H1 (cell line): ENCODE measurements around the gene ITGB2.

Source experiments
- CREB1 ChIP-seq: IDR thresholded peaks from 2 replicates; pipeline ENCODE4 v1.6.1; 2012; ENCODE audit warnings: inconsistent platforms
- CTCF ChIP-seq, 3 experiments: IDR thresholded peaks; 1 replicate in 2 of 3; 2 replicates in 1 of 3; pipeline versions ENCODE4 v1.5.1 to v1.6.1; 2011; ENCODE audit warnings: low read length in 3 of 3, mild to moderate bottlenecking in 3 of 3, inconsistent platforms in 2 of 3, low read depth in 1 of 3, moderate library complexity in 1 of 3; ENCODE audit not compliant: insufficient read depth in 1 of 3; ENCODE audit errors: control extremely low read depth in 1 of 3
- EGR1 ChIP-seq: IDR thresholded peaks from 2 replicates; pipeline ENCODE4 v1.6.1; 2011; ENCODE audit warnings: low read depth, low read length, borderline replicate concordance
- EZH2 ChIP-seq: fragments of 200-600 bp; sonication (generic); IDR thresholded peaks from 2 replicates; pipeline ENCODE4 v1.7.1; 2012; ENCODE audit warnings: low read depth, mild to moderate bottlenecking, moderate library complexity, low read length, inconsistent platforms; ENCODE audit not compliant: severe bottlenecking
- GTF2F1 ChIP-seq: IDR thresholded peaks from 2 replicates; pipeline ENCODE4 v1.6.1; 2012; ENCODE audit warnings: low read depth, low read length, improper control_type of control experiment, borderline replicate concordance
- JUN ChIP-seq: IDR thresholded peaks from 2 replicates; pipeline ENCODE4 v1.6.1; 2011; ENCODE audit warnings: low read depth, mild to moderate bottlenecking, improper control_type of control experiment, low read length
- PHF8 ChIP-seq: fragments of 200-600 bp; sonication (generic); conservative IDR thresholded peaks from 2 replicates; pipeline ENCODE4 v1.7.1; 2012; ENCODE audit warnings: low read depth, mild to moderate bottlenecking, inconsistent platforms, low read length, moderate library complexity
- POLR2A ChIP-seq, 2 experiments: IDR thresholded peaks; 1 replicate in 1 of 2; 2 replicates in 1 of 2; pipeline ENCODE4 v1.6.1; 2011; ENCODE audit warnings: low read depth in 2 of 2, low read length in 2 of 2, mild to moderate bottlenecking in 2 of 2; ENCODE audit errors: control extremely low read depth in 1 of 2
- RNF2 ChIP-seq: fragments of 200-900, 300-1000 bp; sonication (generic); IDR thresholded peaks from 2 replicates; pipeline ENCODE4 v1.7.1; 2016; ENCODE audit warnings: borderline replicate concordance, low read depth, mild to moderate bottlenecking, antibody characterized with exemption, low read length; ENCODE audit not compliant: poor library complexity, severe bottlenecking; ENCODE audit errors: missing control alignments
- SP1 ChIP-seq: IDR thresholded peaks from 2 replicates; pipeline ENCODE4 v1.6.1; 2011; ENCODE audit warnings: low read depth, low read length
- USF2 ChIP-seq: IDR thresholded peaks from 2 replicates; pipeline ENCODE4 v1.6.1; 2011; ENCODE audit warnings: low read length, improper control_type of control experiment
- YY1 ChIP-seq: IDR thresholded peaks from 2 replicates; pipeline ENCODE4 v1.6.1; 2011; ENCODE audit warnings: low read depth, mild to moderate bottlenecking, low read length

- TF ChIP-seq JUN (no peak), EGR1 (no peak), CTCF (IDR thresholded peaks at IDR 0.05; ENCODE audit: control extremely low read depth in 1 of 3, insufficient read depth in 1 of 3, low read depth in 1 of 3, low read length in 3 of 3) (no peak), CREB1 (no peak), EZH2 (no peak), YY1 (no peak), SP1 (no peak), USF2 (no peak), POLR2A (IDR thresholded peaks at IDR 0.05; ENCODE audit: control extremely low read depth in 1 of 2, low read depth in 2 of 2, low read length in 2 of 2) (no peak), GTF2F1 (no peak), RNF2 (no peak), PHF8 (no peak)
Observed at GRCh38 chr21:44858791-44859190, 61.9 kb downstream of the ITGB2 start.
